B cell (primary cell): Measurements from ENCODE around the gene PAQR6. TPM values are rescaled to one million over a fixed set of nuclear protein-coding genes. Genes with fewer than 3 reads are reported as not detected.

ENCODE experiments used
- ATAC-seq: fragments of 200-7000 bp; cut with Tn5 transposase; one replicate; pipeline ENCODE4 v1.10.0; 2021; ENCODE audit warnings: low read depth, mild to moderate bottlenecking, moderate number of reproducible peaks, moderate library complexity
- CTCF ChIA-PET: fragments of 350-600 bp; sonication (Branson Sonifier 250); formaldehyde crosslinking; loops from one replicate; lab custom pipeline; 2021; ENCODE audit warnings: antibody characterized with exemption, inconsistent platforms; lab: Charles Lee
- POLR2A ChIA-PET: fragments of 350-600 bp; sonication (Branson Sonifier 250); formaldehyde crosslinking; loops from one replicate; lab custom pipeline; 2021; ENCODE audit warnings: antibody characterized with exemption; lab: Charles Lee
- DNase-seq: peaks from one replicate; pipeline ENCODE4 v3.0.0; 2013
- H2AFZ ChIP-seq: 2 replicates; pipeline ENCODE4 v1.6.1; 2012; ENCODE audit warnings: mild to moderate bottlenecking, low read depth, low read length; ENCODE audit not compliant: insufficient read depth, poor library complexity, severe bottlenecking
- H3K27ac ChIP-seq, 2 donors: 1 replicate in 1 of 2; 2 replicates in 1 of 2; pipeline ENCODE4 v1.5.1; 2012 to 2013; ENCODE audit warnings: low read length in 2 of 2, mild to moderate bottlenecking in 2 of 2, moderate library complexity in 1 of 2
- H3K27me3 ChIP-seq, 4 experiments: fragments of 200-600 bp in 1 of 4; sonication (generic) in 1 of 4; replicated peaks in 1 of 4; 1 replicate in 2 of 4; 2 replicates in 2 of 4; pipeline versions ENCODE4 v1.6.1 to v1.7.0; 2013 to 2016; ENCODE audit warnings: low read length in 3 of 4, mild to moderate bottlenecking in 2 of 4, mixed read lengths in 1 of 4, moderate library complexity in 1 of 4; ENCODE audit not compliant: insufficient read depth in 4 of 4, control insufficient read depth in 3 of 4; ENCODE audit errors: control extremely low read depth in 1 of 4
- H3K36me3 ChIP-seq, 2 experiments: replicated peaks in 1 of 2; 1 replicate in 1 of 2; 2 replicates in 1 of 2; pipeline versions ENCODE4 v1.6.1 to v1.7.1; 2013; ENCODE audit warnings: low read length in 1 of 2; ENCODE audit not compliant: insufficient read depth in 2 of 2, control insufficient read depth in 1 of 2; ENCODE audit errors: control extremely low read depth in 1 of 2, extremely low read depth in 1 of 2
- H3K4me1 ChIP-seq, 2 donors: fragments of 200-600 bp in 1 of 2; sonication (generic) in 1 of 2; 1 replicate in 1 of 2; 2 replicates in 1 of 2; pipeline versions ENCODE4 v1.5.1 to v1.6.1; 2013 to 2017; ENCODE audit warnings: low read length in 2 of 2; ENCODE audit not compliant: control insufficient read depth in 2 of 2, insufficient read depth in 2 of 2
- H3K4me2 ChIP-seq: replicated peaks from 2 replicates; pipeline ENCODE3; 2012; ENCODE audit warnings: mild to moderate bottlenecking, low read depth, low read length; ENCODE audit not compliant: poor library complexity, severe bottlenecking
- H3K4me3 ChIP-seq, 5 experiments: fragments of 200-600 bp in 1 of 5; sonication (generic) in 1 of 5; 1 replicate in 3 of 5; 2 replicates in 2 of 5; pipeline versions ENCODE4 v1.5.1 to v1.7.0; 2011 to 2016; ENCODE audit warnings: low read length in 4 of 5, mild to moderate bottlenecking in 4 of 5, low read depth in 2 of 5, control low read depth in 1 of 5, moderate library complexity in 1 of 5; ENCODE audit not compliant: insufficient read depth in 1 of 5; ENCODE audit errors: control extremely low read depth in 1 of 5, extremely low read depth in 1 of 5
- H3K79me2 ChIP-seq: fragments of 200-600 bp; sonication (generic); one replicate; pipeline ENCODE4 v1.6.0; 2016; ENCODE audit warnings: low read length; ENCODE audit not compliant: control insufficient read depth, insufficient read depth
- H3K9ac ChIP-seq: fragments of 200-600 bp; sonication (generic); 2 replicates; pipeline ENCODE4 v1.6.1; 2017; ENCODE audit warnings: mild to moderate bottlenecking, low read length, moderate library complexity
- H3K9me3 ChIP-seq, 3 donors: one replicate each; pipeline versions ENCODE4 v1.6.1 to v1.7.1; 2013; ENCODE audit warnings: low read length in 2 of 3; ENCODE audit not compliant: control insufficient read depth in 2 of 3, insufficient read depth in 1 of 3; ENCODE audit errors: control extremely low read depth in 1 of 3
- H4K20me1 ChIP-seq: 2 replicates; pipeline ENCODE4 v1.6.0; 2012; ENCODE audit warnings: mild to moderate bottlenecking, low read length; ENCODE audit not compliant: insufficient read depth, control insufficient read depth, poor library complexity, severe bottlenecking
- H3K27ac Mint-ChIP-seq: one replicate; pipeline ENCODE4 v1.8.0; 2021; ENCODE audit warnings: mixed read lengths
- H3K27me3 Mint-ChIP-seq: one replicate; pipeline ENCODE4 v1.8.0; 2021; ENCODE audit warnings: mixed read lengths
- H3K4me1 Mint-ChIP-seq: one replicate; pipeline ENCODE4 v1.8.0; 2021; ENCODE audit warnings: mixed read lengths
- H3K4me3 Mint-ChIP-seq: one replicate; pipeline ENCODE4 v1.8.0; 2021; ENCODE audit warnings: mixed read lengths
- H3K9me3 Mint-ChIP-seq: one replicate; pipeline ENCODE4 v1.8.0; 2022; ENCODE audit warnings: mixed read lengths; ENCODE audit not compliant: insufficient read depth
- EZH2 ChIP-seq: IDR thresholded peaks from 2 replicates; pipeline ENCODE4 v1.6.1; 2012; ENCODE audit warnings: borderline replicate concordance, low read depth, mild to moderate bottlenecking, moderate library complexity, low read length; ENCODE audit not compliant: insufficient read depth, poor library complexity, severe bottlenecking
- WGBS: methylation state at CpG from one replicate; pipeline ENCODE4 v1.1.5; 2013; ENCODE audit warnings: missing lambda C conversion rate; ENCODE audit not compliant: insufficient coverage; 5-methylcytosine and 5-hydroxymethylcytosine counted together
- intact Hi-C: fragments of 100-400 bp; cut with micrococcal nuclease; formaldehyde crosslinking; loops from one replicate; pipeline ENCODE4 v1.10.0; 2022
- polyA plus RNA-seq: library from polyadenylated mRNA; depleted of rRNA; stranded (reverse); fragments of >200 nt; gene quantifications from 2 replicates; pipeline ENCODE4 v1.2.3, GENCODE V29; 2012
- total RNA-seq, 2 donors: library from RNA; stranded (reverse); fragments of 120-200 nt in 1 of 2; gene quantifications; 1 replicate in 1 of 2; 2 replicates in 1 of 2; pipeline versions ENCODE4 v1.2.3 to v1.2.4, GENCODE V29; 2013 to 2022
- TF ChIP-seq, protein P1 (sequence below): fragments of 200-600 bp; IDR thresholded peaks from one replicate; pipeline ENCODE4 v1.8.0; 2022; ENCODE audit warnings: antibody characterized with exemption, mild to moderate bottlenecking

The PAQR6 gene
- total and polyA plus RNA-seq, 2 donors (not counting 1 experiment from before 2014, with no cell fraction given) = 1.3 to 1.8 TPM

DNA sequence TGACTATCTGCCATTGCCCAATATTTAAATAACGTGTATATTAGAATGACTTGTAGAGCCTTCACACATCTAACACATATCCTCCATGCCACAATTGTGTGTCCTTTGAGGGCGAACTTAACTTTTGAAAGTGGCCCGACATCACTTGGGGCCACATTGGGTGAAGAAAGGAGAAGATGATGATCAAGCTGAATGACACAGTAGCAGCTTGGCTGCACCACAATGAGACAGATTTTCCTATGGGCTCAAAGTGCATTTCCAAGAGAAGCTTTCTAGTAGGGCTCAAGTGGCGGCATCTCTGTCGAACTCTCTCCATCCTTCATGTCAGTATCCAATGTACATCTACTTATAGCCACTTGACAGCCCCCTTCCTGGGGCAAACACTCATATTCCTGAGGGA lies 9.6 kb downstream of the PAQR6 start:
- Mint-ChIP-seq H3K27ac (no peak overlapping the region), H3K4me3 (no peak overlapping the region), H3K4me1 (no peaks in the 10 kb centered on the region), H3K27me3 (no peaks in the 10 kb centered on the region), H3K9me3 (no peaks in the 10 kb centered on the region)
- ChIA-PET POLR2A (no interaction called here), CTCF (interaction anchor here (0.6 to 1.4 kb wide), 2 partner anchors 13 to 14 kb away, joined by 3 read pairs; no protein-coding TSS in a partner anchor)
- TF ChIP-seq, protein P1, sequence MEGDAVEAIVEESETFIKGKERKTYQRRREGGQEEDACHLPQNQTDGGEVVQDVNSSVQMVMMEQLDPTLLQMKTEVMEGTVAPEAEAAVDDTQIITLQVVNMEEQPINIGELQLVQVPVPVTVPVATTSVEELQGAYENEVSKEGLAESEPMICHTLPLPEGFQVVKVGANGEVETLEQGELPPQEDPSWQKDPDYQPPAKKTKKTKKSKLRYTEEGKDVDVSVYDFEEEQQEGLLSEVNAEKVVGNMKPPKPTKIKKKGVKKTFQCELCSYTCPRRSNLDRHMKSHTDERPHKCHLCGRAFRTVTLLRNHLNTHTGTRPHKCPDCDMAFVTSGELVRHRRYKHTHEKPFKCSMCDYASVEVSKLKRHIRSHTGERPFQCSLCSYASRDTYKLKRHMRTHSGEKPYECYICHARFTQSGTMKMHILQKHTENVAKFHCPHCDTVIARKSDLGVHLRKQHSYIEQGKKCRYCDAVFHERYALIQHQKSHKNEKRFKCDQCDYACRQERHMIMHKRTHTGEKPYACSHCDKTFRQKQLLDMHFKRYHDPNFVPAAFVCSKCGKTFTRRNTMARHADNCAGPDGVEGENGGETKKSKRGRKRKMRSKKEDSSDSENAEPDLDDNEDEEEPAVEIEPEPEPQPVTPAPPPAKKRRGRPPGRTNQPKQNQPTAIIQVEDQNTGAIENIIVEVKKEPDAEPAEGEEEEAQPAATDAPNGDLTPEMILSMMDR = no peak
- no peak for TF ChIP-seq EZH2
- no peak overlapping the region for H3K27ac ChIP-seq
- DNase-seq = no peak
- WGBS = 97% methylated on average over 4 of the region's 5 CpGs
- H3K27me3 ChIP-seq = no peaks in the 10 kb centered on the region
- ATAC-seq = no peak
- peaks cover 5 to 55% of the 10 kb centered on the region in 2 experiments for H3K36me3 ChIP-seq
- H3K9ac ChIP-seq = no peak overlapping the region
- intact Hi-C loops = no loop called here
- H3K79me2 ChIP-seq = peaks cover 4% of the 10 kb centered on the region
- H3K4me2 ChIP-seq = no peak overlapping the region
- H3K9me3 ChIP-seq = no peaks in the 10 kb centered on the region
- H2AFZ ChIP-seq = no peak overlapping the region
- no peaks in the 10 kb centered on the region for H3K4me1 ChIP-seq
- peaks cover 11% of the 10 kb centered on the region for H4K20me1 ChIP-seq
- no peak overlapping the region for H3K4me3 ChIP-seq

DNA sequence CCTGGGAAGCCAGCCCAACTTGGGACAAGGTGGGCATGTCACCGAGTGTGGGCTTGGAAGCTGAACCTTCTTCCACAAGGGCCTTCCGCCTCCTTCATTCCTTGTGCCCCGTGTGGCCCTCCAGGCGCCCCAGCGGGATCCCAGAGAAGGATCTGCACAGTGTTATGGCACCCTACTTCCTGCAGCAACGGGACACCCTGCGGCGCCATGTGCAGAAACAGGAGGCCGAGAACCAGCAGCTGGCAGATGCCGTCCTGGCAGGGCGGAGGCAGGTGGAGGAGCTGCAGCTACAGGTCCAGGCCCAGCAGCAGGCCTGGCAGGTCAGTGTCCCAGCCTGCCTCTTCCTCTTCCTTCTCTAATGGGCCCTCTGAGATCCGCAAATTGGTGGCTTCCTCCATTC lies 11.7 kb downstream of the PAQR6 start:
- Histone ChIP-seq H3K27ac (no peak overlapping the region), H3K9ac (no peak overlapping the region), H3K4me1 (no peaks in the 10 kb centered on the region), H3K9me3 (no peaks in the 10 kb centered on the region), H4K20me1 (peaks cover 11% of the 10 kb centered on the region), H3K4me3 (no peak overlapping the region), H3K79me2 (peaks cover 4% of the 10 kb centered on the region), H3K36me3 (peaks cover 5 to 55% of the 10 kb centered on the region in 2 experiments), H3K4me2 (no peak overlapping the region), H2AFZ (no peak overlapping the region), H3K27me3 (no peaks in the 10 kb centered on the region)
- DNase-seq = no peak
- intact Hi-C loops = no loop called here
- CTCF ChIA-PET = interaction anchor here (0.6 kb wide), 1 partner anchor 13 kb away, joined by 3 read pairs; no protein-coding TSS in a partner anchor
- POLR2A ChIA-PET = no interaction called here
- ATAC-seq = no peak
- H3K4me1 Mint-ChIP-seq = no peaks in the 10 kb centered on the region
- no peaks in the 10 kb centered on the region for H3K27me3 Mint-ChIP-seq
- TF ChIP-seq, protein P1 = no peak
- no peak for TF ChIP-seq EZH2
- 98% methylated on average over 12 of the region's 12 CpGs for WGBS
- H3K9me3 Mint-ChIP-seq = no peaks in the 10 kb centered on the region
- no peak overlapping the region for H3K27ac Mint-ChIP-seq
- no peak overlapping the region for H3K4me3 Mint-ChIP-seq
